ENCODE data around the gene RGS19.

- TF ChIP-seq CTCF (IDR thresholded peaks at IDR 0.05) (no peak), ZFX (IDR thresholded peaks at IDR 0.05; ENCODE audit: borderline replicate concordance) (no peak)
These were observed 28.3 kb downstream of the RGS19 start for GRCh38 chr20:64051033-64051452.
